ENCODE data around the gene KLF5. TPM values are rescaled to one million over a fixed set of nuclear protein-coding genes. Genes with fewer than 3 reads are reported as not detected.

KLF5 gene
- total RNA-seq, 2 donors from 2014 or later = 6.6 to 17.9 TPM

DNA sequence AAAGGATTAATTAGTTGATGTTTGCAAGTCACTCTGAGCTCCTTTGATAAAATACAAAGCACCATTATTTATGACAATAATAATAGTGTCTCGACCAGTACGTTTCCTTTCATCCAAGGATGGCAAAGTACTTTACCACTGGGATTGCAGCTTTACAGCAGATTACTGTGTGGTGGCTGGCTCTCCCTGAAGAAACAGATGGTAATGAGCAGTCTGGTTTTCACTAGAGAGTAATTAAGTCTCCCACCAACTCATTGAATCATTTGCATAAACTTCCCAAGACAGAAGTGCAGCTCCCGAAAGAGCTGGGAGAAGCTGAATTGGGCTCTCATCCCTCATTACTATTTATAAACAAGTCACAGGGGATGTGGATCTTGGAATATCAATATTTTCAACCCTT lies 48.7 kb downstream of the KLF5 start:
- H3K4me1 ChIP-seq = peaks cover 30% of the 10 kb centered on the region
- DNase-seq (no peak), ATAC-seq (no peak)
- H3K4me3 ChIP-seq = no peak overlapping the region
- TF ChIP-seq, protein P1, sequence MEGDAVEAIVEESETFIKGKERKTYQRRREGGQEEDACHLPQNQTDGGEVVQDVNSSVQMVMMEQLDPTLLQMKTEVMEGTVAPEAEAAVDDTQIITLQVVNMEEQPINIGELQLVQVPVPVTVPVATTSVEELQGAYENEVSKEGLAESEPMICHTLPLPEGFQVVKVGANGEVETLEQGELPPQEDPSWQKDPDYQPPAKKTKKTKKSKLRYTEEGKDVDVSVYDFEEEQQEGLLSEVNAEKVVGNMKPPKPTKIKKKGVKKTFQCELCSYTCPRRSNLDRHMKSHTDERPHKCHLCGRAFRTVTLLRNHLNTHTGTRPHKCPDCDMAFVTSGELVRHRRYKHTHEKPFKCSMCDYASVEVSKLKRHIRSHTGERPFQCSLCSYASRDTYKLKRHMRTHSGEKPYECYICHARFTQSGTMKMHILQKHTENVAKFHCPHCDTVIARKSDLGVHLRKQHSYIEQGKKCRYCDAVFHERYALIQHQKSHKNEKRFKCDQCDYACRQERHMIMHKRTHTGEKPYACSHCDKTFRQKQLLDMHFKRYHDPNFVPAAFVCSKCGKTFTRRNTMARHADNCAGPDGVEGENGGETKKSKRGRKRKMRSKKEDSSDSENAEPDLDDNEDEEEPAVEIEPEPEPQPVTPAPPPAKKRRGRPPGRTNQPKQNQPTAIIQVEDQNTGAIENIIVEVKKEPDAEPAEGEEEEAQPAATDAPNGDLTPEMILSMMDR (IDR thresholded peaks at IDR 0.05) = no peak
- H3K36me3 ChIP-seq (replicated peaks in 1 of 2; ENCODE audit: insufficient read depth in 1 of 2, low read depth in 2 of 2) = no peaks in the 10 kb centered on the region
- 64 to 82% methylated on average over 3 of the region's 3 CpGs for WGBS, 2 donors
- H3K27me3 ChIP-seq = no peaks in the 10 kb centered on the region
- intact Hi-C loops (cut with DNase I) = no loop called here
- H3K27ac ChIP-seq = peak overlapping the region in 2 of 4 donors; percentile 62 to 78
- no peaks in the 10 kb centered on the region for H3K9me3 ChIP-seq

DNA sequence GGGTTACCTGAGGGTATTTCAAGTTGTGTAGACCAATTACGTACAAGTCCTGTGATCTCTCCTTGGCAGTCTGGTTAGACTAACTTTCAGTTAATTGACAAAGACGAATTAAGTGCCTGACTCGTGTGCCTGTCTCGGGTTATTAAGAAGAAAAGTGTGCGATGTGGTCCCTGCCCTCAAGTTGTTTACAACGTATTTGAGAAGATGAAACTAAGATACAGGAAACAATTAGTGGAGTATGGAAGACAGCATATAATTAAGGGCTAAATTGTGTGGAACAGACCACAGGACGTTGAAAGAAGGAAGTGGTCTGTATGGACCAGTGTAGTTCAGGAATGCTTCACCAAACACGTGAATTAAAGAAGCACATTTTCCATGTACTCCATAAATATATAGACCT lies 49.2 kb downstream of the KLF5 start:
- Histone ChIP-seq H3K27ac (no peak overlapping the region), H3K9me3 (no peaks in the 10 kb centered on the region), H3K4me1 (peaks cover 28% of the 10 kb centered on the region), H3K27me3 (no peaks in the 10 kb centered on the region), H3K36me3 (replicated peaks in 1 of 2; ENCODE audit: insufficient read depth in 1 of 2, low read depth in 2 of 2) (no peaks in the 10 kb centered on the region), H3K4me3 (no peak overlapping the region)
- ATAC-seq = no peak
- TF ChIP-seq POLR2A (IDR thresholded peaks at IDR 0.05) = no peak
- TF ChIP-seq, protein P1 (IDR thresholded peaks at IDR 0.05) = no peak
- DNase-seq = no peak
- 68 to 82% methylated on average over 8 of the region's 8 CpGs for WGBS, 2 donors
- intact Hi-C loops (cut with DNase I) = no loop called here

DNA sequence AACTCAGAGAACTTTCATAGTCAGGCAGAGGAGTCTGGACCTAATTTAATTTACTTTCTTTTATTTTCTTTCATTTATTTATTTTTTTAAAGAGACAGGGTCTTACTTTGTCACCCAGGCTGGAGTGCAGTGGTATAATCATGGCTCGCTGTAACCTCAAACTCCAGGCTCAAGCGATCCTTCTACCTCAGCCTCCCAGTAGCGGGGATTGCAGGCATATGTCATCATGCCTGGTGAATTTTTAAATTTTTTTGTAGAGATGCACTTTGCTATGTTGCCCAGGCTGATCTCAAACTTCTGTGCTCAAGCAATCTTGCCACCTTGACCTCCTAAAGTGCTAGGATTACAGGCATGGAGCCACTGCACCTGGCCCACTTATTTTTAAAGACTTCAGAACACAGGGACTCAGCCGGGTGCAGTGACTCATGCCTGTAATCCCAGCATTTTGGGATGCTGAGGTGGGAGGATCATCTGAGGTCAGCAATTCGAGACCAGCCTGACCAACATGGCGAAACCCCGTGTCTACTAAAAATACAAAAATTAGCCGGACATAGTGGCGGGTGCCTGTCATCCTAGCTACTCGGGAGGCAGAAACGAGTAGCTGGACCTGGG lies 50.6 kb downstream of the KLF5 start:
- peaks cover 16% of the 10 kb centered on the region for H3K4me1 ChIP-seq
- no peaks in the 10 kb centered on the region for H3K9me3 ChIP-seq
- no peak for ATAC-seq
- no peak overlapping the region for H3K4me3 ChIP-seq
- no peak overlapping the region for H3K27ac ChIP-seq
- H3K36me3 ChIP-seq (replicated peaks in 1 of 2; ENCODE audit: insufficient read depth in 1 of 2, low read depth in 2 of 2) = no peaks in the 10 kb centered on the region
- TF ChIP-seq, protein P1 (IDR thresholded peaks at IDR 0.05) = no peak
- no peak for TF ChIP-seq POLR2A (IDR thresholded peaks at IDR 0.05)
- intact Hi-C loops (cut with DNase I) = no loop called here
- 91 to 93% methylated on average over 11 of the region's 11 CpGs for WGBS, 2 donors
- DNase-seq = no peak
- no peaks in the 10 kb centered on the region for H3K27me3 ChIP-seq

- 82 to 94% methylated on average over 3 of the region's 3 CpGs for WGBS, 2 donors
- no peak overlapping the region for H3K27ac ChIP-seq
- H3K4me3 ChIP-seq = no peak overlapping the region
- DNase-seq (no peak), ATAC-seq (no peak)
- peaks cover 16% of the 10 kb centered on the region for H3K4me1 ChIP-seq
- no peaks in the 10 kb centered on the region for H3K36me3 ChIP-seq (replicated peaks in 1 of 2; ENCODE audit: insufficient read depth in 1 of 2, low read depth in 2 of 2)
- intact Hi-C loops (cut with DNase I) = no loop called here
- no peaks in the 10 kb centered on the region for H3K9me3 ChIP-seq
- TF ChIP-seq, protein P1 (IDR thresholded peaks at IDR 0.05) = no peak
- no peak for TF ChIP-seq POLR2A (IDR thresholded peaks at IDR 0.05)
- no peaks in the 10 kb centered on the region for H3K27me3 ChIP-seq
Observed at GRCh38 chr13:73109969-73110368, 51.2 kb downstream of the KLF5 start.

DNA sequence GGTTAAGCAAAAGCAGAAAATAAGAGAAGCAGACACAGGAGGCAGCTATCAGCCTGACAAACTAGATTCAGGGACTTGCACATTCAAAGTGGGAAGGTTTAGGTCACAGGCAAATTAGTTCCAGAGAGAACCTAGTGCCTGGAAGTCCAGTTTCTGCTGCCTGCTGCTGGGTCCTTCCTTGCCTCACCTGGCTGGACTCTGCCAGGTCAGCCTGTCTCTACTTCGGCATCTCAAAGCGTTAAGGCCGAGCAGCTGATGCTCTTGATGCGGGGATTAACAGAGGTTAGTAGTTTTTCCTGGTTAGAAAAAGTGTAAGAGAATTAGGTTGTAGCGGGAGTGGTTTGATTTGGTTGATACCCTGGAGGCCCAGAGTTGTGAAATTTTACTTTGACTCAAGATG lies 52.0 kb downstream of the KLF5 start:
- no peaks in the 10 kb centered on the region for H3K36me3 ChIP-seq (replicated peaks in 1 of 2; ENCODE audit: insufficient read depth in 1 of 2, low read depth in 2 of 2)
- no peaks in the 10 kb centered on the region for H3K27me3 ChIP-seq
- intact Hi-C loops (cut with DNase I) = no loop called here
- no peak for TF ChIP-seq POLR2A (IDR thresholded peaks at IDR 0.05)
- ATAC-seq = no peak
- 92% methylated on average over 5 of the region's 5 CpGs for WGBS, 2 donors
- no peak overlapping the region for H3K27ac ChIP-seq
- DNase-seq = no peak
- no peaks in the 10 kb centered on the region for H3K9me3 ChIP-seq
- H3K4me1 ChIP-seq = peaks cover 16% of the 10 kb centered on the region
- no peak overlapping the region for H3K4me3 ChIP-seq

All from body of pancreas (tissue), 4 donors.